PC-9 (cell line): ENCODE data around the gene ICAM2. TPM values are rescaled to one million over a fixed set of nuclear protein-coding genes. Genes with fewer than 3 reads are reported as not detected.

Experiments
- BruUV-seq: library from RNA; stranded (reverse); fragments of 400-500 nt; replicated peaks from 2 replicates; lab custom pipeline; 2021; lab: Mats Ljungman, UMichigan
- CTCF ChIA-PET: fragments of 300-600 bp; sonication (Branson Sonifier 250); formaldehyde crosslinking; loops from one replicate; lab custom pipeline; 2022; ENCODE audit warnings: antibody characterized with exemption; lab: Charles Lee
- POLR2A ChIA-PET: fragments of 300-600 bp; sonication (Branson Sonifier 250); formaldehyde crosslinking; loops from one replicate; lab custom pipeline; 2022; ENCODE audit warnings: antibody characterized with exemption; ENCODE audit not compliant: unreplicated experiment; lab: Charles Lee
- DNase-seq, 2 experiments: peaks; one replicate each; pipeline versions ENCODE4 v3.0.0 to v3.0.0-alpha.2; 2015 to 2022; ENCODE audit warnings: mixed read lengths in 1 of 2
- H2AFZ ChIP-seq: fragments of 200-600 bp; sonication (generic); 2 replicates; pipeline ENCODE4 v1.8.1; 2017; ENCODE audit warnings: antibody characterized with exemption
- H3F3A ChIP-seq: fragments of 200-600 bp; sonication (generic); 2 replicates; pipeline ENCODE4 v1.8.1; 2017; ENCODE audit warnings: antibody characterized with exemption, mild to moderate bottlenecking, low read depth; ENCODE audit not compliant: insufficient read depth
- H3K27ac ChIP-seq: fragments of 200-600 bp; sonication (generic); 2 replicates; pipeline ENCODE4 v1.6.1; 2016; ENCODE audit warnings: mixed run types
- H3K27me3 ChIP-seq: fragments of 200-600 bp; sonication (generic); 2 replicates; pipeline ENCODE4 v1.6.1; 2016; ENCODE audit warnings: low read depth, mixed run types; ENCODE audit not compliant: insufficient read depth
- H3K36me3 ChIP-seq: fragments of 200-600 bp; sonication (generic); 2 replicates; pipeline ENCODE4 v1.6.1; 2016; ENCODE audit warnings: low read depth, mixed run types
- H3K4me1 ChIP-seq: fragments of 200-600 bp; sonication (generic); replicated peaks from 2 replicates; pipeline ENCODE4 v1.6.1; 2016; ENCODE audit warnings: mixed run types; ENCODE audit not compliant: insufficient read depth
- H3K4me2 ChIP-seq: fragments of 200-600 bp; sonication (generic); 2 replicates; pipeline ENCODE4 v1.6.1; 2017; ENCODE audit warnings: mixed run types
- H3K4me3 ChIP-seq: fragments of 200-600 bp; sonication (generic); 2 replicates; pipeline ENCODE4 v1.6.1; 2016; ENCODE audit warnings: mixed run types
- H3K79me2 ChIP-seq: fragments of 200-600 bp; sonication (generic); 2 replicates; pipeline ENCODE4 v1.6.1; 2017; ENCODE audit warnings: low read depth, mixed run types
- H3K9me2 ChIP-seq: fragments of 200-600 bp; sonication (generic); 2 replicates; pipeline ENCODE4 v1.8.1; 2017; ENCODE audit warnings: mild to moderate bottlenecking; ENCODE audit not compliant: insufficient read depth
- H3K9me3 ChIP-seq: fragments of 200-600 bp; sonication (generic); 2 replicates; pipeline ENCODE4 v1.8.1; 2016; ENCODE audit warnings: low read depth; ENCODE audit not compliant: insufficient read depth
- H4K20me1 ChIP-seq: fragments of 200-600 bp; sonication (generic); 2 replicates; pipeline ENCODE4 v1.8.1; 2017; ENCODE audit not compliant: insufficient read depth
- CTCF ChIP-seq: fragments of 200-600 bp; sonication (generic); conservative IDR thresholded peaks from 2 replicates; pipeline ENCODE4 v1.6.1; 2017; ENCODE audit warnings: mixed run types, antibody characterized with exemption, mild to moderate bottlenecking, moderate library complexity
- EZH2 ChIP-seq: fragments of 200-600 bp; sonication (generic); IDR thresholded peaks from 2 replicates; pipeline ENCODE4 v1.8.0; 2017; ENCODE audit warnings: antibody characterized with exemption, low read depth
- intact Hi-C: fragments of 100-400 bp; cut with micrococcal nuclease; formaldehyde crosslinking; loops from one replicate; pipeline ENCODE4 v1.10.0; 2022; ENCODE audit not compliant: unreplicated experiment
- total RNA-seq: library from RNA; stranded (reverse); gene quantifications from 2 replicates; pipeline ENCODE4 v1.2.3, GENCODE V29; 2021

Gene ICAM2
- total RNA-seq, 1 experiment from 2014 or later, result 7.8 TPM

- H3K27ac ChIP-seq, result peak overlapping the region; percentile 67
- H3K4me1 ChIP-seq, result peaks cover 25% of the 10 kb centered on the region
- BruUV-seq, result no TSS peak
- no peaks in the 10 kb centered on the region for H3K36me3 ChIP-seq
- H3K4me2 ChIP-seq, result peak overlapping the region; percentile 82
- H2AFZ ChIP-seq, result peak overlapping the region; percentile 58; the same call in 1 of the 2 replicates
- intact Hi-C loops, result no loop called here
- TF ChIP-seq EZH2 (no peak), CTCF (no peak)
- POLR2A ChIA-PET, result interaction anchor here (0.6 kb wide), 1 partner anchor 436 kb away, joined by 3 read pairs; no protein-coding TSS in a partner anchor
- no peaks in the 10 kb centered on the region for H3K9me3 ChIP-seq
- H3F3A ChIP-seq, result peaks cover 22% of the 10 kb centered on the region
- H3K27me3 ChIP-seq, result no peaks in the 10 kb centered on the region
- H3K79me2 ChIP-seq, result no peaks in the 10 kb centered on the region
- CTCF ChIA-PET, result interaction anchor here (0.6 to 1.0 kb wide), 4 partner anchors 11 to 56 kb away, joined by 3 to 4 read pairs (median 3); no protein-coding TSS in a partner anchor
- no peaks in the 10 kb centered on the region for H4K20me1 ChIP-seq
- peak overlapping the region; percentile 43; the same call in 1 of the 2 replicates for H3K4me3 ChIP-seq
- H3K9me2 ChIP-seq, result no peaks in the 10 kb centered on the region
- peak; percentile 58 to 70 for DNase-seq
Observed at GRCh38 chr17:63973930-63974593, 46.4 kb downstream of the ICAM2 start.

GRCh38 chr17:63973247-63973646 lies 47.2 kb downstream of the ICAM2 start:
- H3K4me3 ChIP-seq, result no peak overlapping the region
- ChIA-PET CTCF (interaction anchor here (0.6 kb wide), 1 partner anchor 14 kb away, joined by 3 read pairs; no protein-coding TSS in a partner anchor), POLR2A (no interaction called here)
- H3F3A ChIP-seq, result peaks cover 22% of the 10 kb centered on the region
- H3K27me3 ChIP-seq, result no peaks in the 10 kb centered on the region
- no peaks in the 10 kb centered on the region for H3K9me3 ChIP-seq
- H4K20me1 ChIP-seq, result no peaks in the 10 kb centered on the region
- intact Hi-C loops, result no loop called here
- no TSS peak for BruUV-seq
- no peak for DNase-seq
- no peaks in the 10 kb centered on the region for H3K79me2 ChIP-seq
- H3K4me2 ChIP-seq, result peak overlapping the region; percentile 82; the same call in 1 of the 2 replicates
- H2AFZ ChIP-seq, result no peak overlapping the region
- H3K27ac ChIP-seq, result no peak overlapping the region
- TF ChIP-seq CTCF (no peak), EZH2 (no peak)
- no peaks in the 10 kb centered on the region for H3K36me3 ChIP-seq
- H3K9me2 ChIP-seq, result no peaks in the 10 kb centered on the region
- H3K4me1 ChIP-seq, result peaks cover 25% of the 10 kb centered on the region

- Histone ChIP-seq H3K4me2 (peak within 1 kb of the TSS; percentile 82), H3K27ac (no peak within 1 kb of the TSS), H3K9me2 (no peaks in the 10 kb centered on the region), H3K4me1 (peaks cover 25% of the 10 kb centered on the region), H3K9me3 (no peaks in the 10 kb centered on the region), H3K36me3 (no peaks in the 10 kb centered on the region), H2AFZ (no peak within 1 kb of the TSS), H3K27me3 (no peaks in the 10 kb centered on the region), H4K20me1 (no peaks in the 10 kb centered on the region), H3K79me2 (no peaks in the 10 kb centered on the region), H3K4me3 (no peak within 1 kb of the TSS), H3F3A (peaks cover 22% of the 10 kb centered on the region)
- intact Hi-C loops, result no loop called here
- TF ChIP-seq CTCF (no peak), EZH2 (no peak)
- ChIA-PET POLR2A (no interaction called here), CTCF (no interaction called here)
- no TSS peak for BruUV-seq
- DNase-seq, result no peak
Observed at GRCh38 chr17:63972796-63973195, 47.6 kb downstream of the ICAM2 start, which contains the start of gene SCN4A. Gene SCN4A, minus strand, starts transcription at chr17:63972918. Its CDS starts 77 bp downstream, at chr17:63972841.
